SU-DHL-6 (cell line): ENCODE measurements around the gene MGST1.

Experiments
- H2AFZ ChIP-seq: fragments of 200-600 bp; sonication (generic); 2 replicates; pipeline ENCODE4 v1.6.1; 2014; ENCODE audit warnings: low read depth, mild to moderate bottlenecking, moderate library complexity, mixed read lengths, antibody characterized with exemption, low read length; ENCODE audit not compliant: severe bottlenecking
- H3F3A ChIP-seq: fragments of 200-600 bp; shearing (Covaris generic); 2 replicates; pipeline ENCODE4 v1.6.0; 2016; ENCODE audit warnings: antibody characterized with exemption, mild to moderate bottlenecking; ENCODE audit not compliant: insufficient read depth
- H3K27ac ChIP-seq: fragments of 200-600 bp; sonication (generic); 2 replicates; pipeline ENCODE4 v1.5.1; 2016; ENCODE audit warnings: low read depth, mild to moderate bottlenecking, low read length, moderate library complexity, mixed read lengths
- H3K27me3 ChIP-seq: fragments of 200-600 bp; sonication (generic), shearing (Covaris generic); 2 replicates; pipeline ENCODE4 v1.6.0; 2014; ENCODE audit warnings: mild to moderate bottlenecking, low read length
- H3K36me3 ChIP-seq: fragments of 200-600 bp; sonication (generic); 2 replicates; pipeline ENCODE4 v1.6.1; 2014; ENCODE audit warnings: mild to moderate bottlenecking, low read length, mixed read lengths
- H3K4me2 ChIP-seq: fragments of 300-600, 200-600 bp; shearing (Covaris generic), sonication (generic); 2 replicates; pipeline ENCODE4 v1.6.0; 2014; ENCODE audit warnings: low read length, low read depth, mild to moderate bottlenecking; ENCODE audit not compliant: poor library complexity, severe bottlenecking
- H3K4me3 ChIP-seq: fragments of 200-600 bp; sonication (generic); 2 replicates; pipeline ENCODE4 v1.5.1; 2014; ENCODE audit warnings: antibody characterized with exemption, low read length, mild to moderate bottlenecking, mixed read lengths; ENCODE audit not compliant: insufficient read depth, poor library complexity, severe bottlenecking
- H3K79me2 ChIP-seq: fragments of 200-600 bp; sonication (generic); 2 replicates; pipeline ENCODE4 v1.6.1; 2014; ENCODE audit warnings: mild to moderate bottlenecking, low read length, moderate library complexity; ENCODE audit not compliant: insufficient read depth
- H3K9ac ChIP-seq: fragments of 200-600 bp; sonication (generic); 2 replicates; pipeline ENCODE4 v1.7.0; 2014; ENCODE audit warnings: mild to moderate bottlenecking, low read length
- H3K9me2 ChIP-seq: fragments of 200-600 bp; sonication (generic); replicated peaks from 2 replicates; pipeline ENCODE4 v1.6.1; 2014; ENCODE audit warnings: low read length; ENCODE audit not compliant: insufficient read depth
- H3K9me3 ChIP-seq: fragments of 200-600 bp; sonication (generic); 2 replicates; pipeline ENCODE4 v1.6.1; 2014; ENCODE audit warnings: low read length, mixed read lengths; ENCODE audit not compliant: insufficient read depth
- H4K20me1 ChIP-seq: fragments of 200-600 bp; sonication (generic); 2 replicates; pipeline ENCODE4 v1.6.1; 2014; ENCODE audit warnings: low read depth, mild to moderate bottlenecking, antibody characterized with exemption, low read length, moderate library complexity, mixed read lengths
- EZH2phosphoT487 ChIP-seq: fragments of 200-600 bp; sonication (generic), shearing (Covaris generic); conservative IDR thresholded peaks from 2 replicates; pipeline ENCODE4 v1.6.1; 2018; ENCODE audit warnings: mild to moderate bottlenecking, antibody characterized with exemption, low read length, moderate library complexity, mixed read lengths
- TF ChIP-seq, protein P1 (sequence below): fragments of 200-600 bp; sonication (generic); IDR thresholded peaks from one replicate; pipeline ENCODE4 v1.5.1; 2017; ENCODE audit warnings: antibody characterized with exemption, mild to moderate bottlenecking, low read length, moderate library complexity; ENCODE audit not compliant: insufficient read depth, poor library complexity, severe bottlenecking

MGST1 gene

GRCh38 chr12:16349131-16349460 lies 1.7 kb downstream of the MGST1 start:
- Histone ChIP-seq H4K20me1 (no peaks in the 10 kb centered on the region), H3K79me2 (no peaks in the 10 kb centered on the region), H3K4me3 (no peak overlapping the region), H3K9me2 (no peaks in the 10 kb centered on the region), H3F3A (no peaks in the 10 kb centered on the region), H3K36me3 (no peaks in the 10 kb centered on the region), H3K9ac (no peak overlapping the region), H2AFZ (no peak overlapping the region), H3K9me3 (no peaks in the 10 kb centered on the region), H3K27ac (no peak overlapping the region), H3K27me3 (no peaks in the 10 kb centered on the region), H3K4me2 (no peak overlapping the region)
- TF ChIP-seq EZH2phosphoT487 = no peak
- TF ChIP-seq, protein P1, sequence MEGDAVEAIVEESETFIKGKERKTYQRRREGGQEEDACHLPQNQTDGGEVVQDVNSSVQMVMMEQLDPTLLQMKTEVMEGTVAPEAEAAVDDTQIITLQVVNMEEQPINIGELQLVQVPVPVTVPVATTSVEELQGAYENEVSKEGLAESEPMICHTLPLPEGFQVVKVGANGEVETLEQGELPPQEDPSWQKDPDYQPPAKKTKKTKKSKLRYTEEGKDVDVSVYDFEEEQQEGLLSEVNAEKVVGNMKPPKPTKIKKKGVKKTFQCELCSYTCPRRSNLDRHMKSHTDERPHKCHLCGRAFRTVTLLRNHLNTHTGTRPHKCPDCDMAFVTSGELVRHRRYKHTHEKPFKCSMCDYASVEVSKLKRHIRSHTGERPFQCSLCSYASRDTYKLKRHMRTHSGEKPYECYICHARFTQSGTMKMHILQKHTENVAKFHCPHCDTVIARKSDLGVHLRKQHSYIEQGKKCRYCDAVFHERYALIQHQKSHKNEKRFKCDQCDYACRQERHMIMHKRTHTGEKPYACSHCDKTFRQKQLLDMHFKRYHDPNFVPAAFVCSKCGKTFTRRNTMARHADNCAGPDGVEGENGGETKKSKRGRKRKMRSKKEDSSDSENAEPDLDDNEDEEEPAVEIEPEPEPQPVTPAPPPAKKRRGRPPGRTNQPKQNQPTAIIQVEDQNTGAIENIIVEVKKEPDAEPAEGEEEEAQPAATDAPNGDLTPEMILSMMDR = no peak

DNA sequence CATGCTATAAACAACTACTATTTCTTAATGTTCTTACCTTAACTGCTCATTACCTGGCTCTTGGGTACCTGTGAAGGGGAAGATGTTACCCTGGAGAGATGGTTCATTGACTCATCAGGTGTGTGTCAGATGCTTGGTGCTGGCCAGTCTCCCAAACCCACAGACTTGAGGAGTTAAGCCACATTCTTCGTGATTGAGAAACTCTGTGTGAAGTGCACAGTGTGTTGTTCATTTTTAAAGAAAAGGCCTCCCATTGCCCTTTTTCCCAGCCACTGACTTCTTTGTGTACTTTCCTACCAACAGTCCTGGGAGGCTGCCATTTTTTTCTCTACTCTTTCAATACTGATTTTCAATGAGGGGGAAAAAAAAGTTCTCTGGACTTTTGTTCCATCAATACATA lies 3.2 kb downstream of the MGST1 start:
- no peak overlapping the region for H3K4me2 ChIP-seq
- H2AFZ ChIP-seq = no peak overlapping the region
- H3K4me3 ChIP-seq = no peak overlapping the region
- no peaks in the 10 kb centered on the region for H3K27me3 ChIP-seq
- no peaks in the 10 kb centered on the region for H3K79me2 ChIP-seq
- TF ChIP-seq EZH2phosphoT487 = no peak
- TF ChIP-seq, protein P1 = no peak
- no peaks in the 10 kb centered on the region for H3K9me2 ChIP-seq
- no peak overlapping the region for H3K9ac ChIP-seq
- H3F3A ChIP-seq = no peaks in the 10 kb centered on the region
- no peak overlapping the region for H3K27ac ChIP-seq
- no peaks in the 10 kb centered on the region for H3K9me3 ChIP-seq
- no peaks in the 10 kb centered on the region for H4K20me1 ChIP-seq
- no peaks in the 10 kb centered on the region for H3K36me3 ChIP-seq

DNA sequence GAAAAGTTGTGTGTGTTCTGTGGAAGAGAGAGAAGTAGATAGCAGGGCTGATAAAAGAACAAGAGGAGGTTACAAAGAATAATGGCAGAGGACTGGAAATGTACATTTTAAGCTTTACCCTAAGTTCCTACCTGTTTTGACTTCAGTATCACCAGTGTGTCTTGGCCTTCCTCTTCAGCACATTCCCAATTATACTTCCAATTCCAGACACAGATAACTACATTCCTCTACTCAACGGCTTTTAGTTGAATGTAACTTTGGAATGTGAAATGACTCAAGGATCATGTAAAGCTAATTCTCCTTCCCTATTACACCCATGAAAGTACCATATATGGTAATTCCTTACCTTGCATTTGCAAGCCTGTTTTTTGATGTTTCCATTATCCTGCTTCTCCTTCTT lies 5.0 kb downstream of the MGST1 start:
- no peaks in the 10 kb centered on the region for H3F3A ChIP-seq
- H3K4me2 ChIP-seq = no peak overlapping the region
- H3K27me3 ChIP-seq = no peaks in the 10 kb centered on the region
- H3K79me2 ChIP-seq = no peaks in the 10 kb centered on the region
- no peak overlapping the region for H3K9ac ChIP-seq
- H3K4me3 ChIP-seq = no peak overlapping the region
- no peaks in the 10 kb centered on the region for H3K9me2 ChIP-seq
- no peaks in the 10 kb centered on the region for H4K20me1 ChIP-seq
- no peak overlapping the region for H2AFZ ChIP-seq
- no peak overlapping the region for H3K27ac ChIP-seq
- TF ChIP-seq, protein P1 = no peak
- TF ChIP-seq EZH2phosphoT487 = no peak
- no peaks in the 10 kb centered on the region for H3K9me3 ChIP-seq
- H3K36me3 ChIP-seq = no peaks in the 10 kb centered on the region

GRCh38 chr12:16358878-16359277 lies 11.4 kb downstream of the MGST1 start:
- H3K79me2 ChIP-seq = no peaks in the 10 kb centered on the region
- H3K9me3 ChIP-seq = no peaks in the 10 kb centered on the region
- no peak overlapping the region for H2AFZ ChIP-seq
- no peak overlapping the region for H3K27ac ChIP-seq
- no peak overlapping the region for H3K9ac ChIP-seq
- H4K20me1 ChIP-seq = no peaks in the 10 kb centered on the region
- H3K4me3 ChIP-seq = no peak overlapping the region
- H3K9me2 ChIP-seq = no peaks in the 10 kb centered on the region
- no peaks in the 10 kb centered on the region for H3F3A ChIP-seq
- H3K4me2 ChIP-seq = no peak overlapping the region
- TF ChIP-seq, protein P1 = no peak
- H3K36me3 ChIP-seq = no peaks in the 10 kb centered on the region
- H3K27me3 ChIP-seq = no peaks in the 10 kb centered on the region
